GM18519 (cell line): Measurements from ENCODE around the gene EXOC4.

Experiments used
- ATAC-seq: cut with Tn5 transposase; IDR thresholded peaks from one replicate; pipeline ENCODE4 v1.9.1; 2021; ENCODE audit warnings: mild to moderate bottlenecking, moderate library complexity; ENCODE audit not compliant: unreplicated experiment, low FRiP score

Gene EXOC4

DNA sequence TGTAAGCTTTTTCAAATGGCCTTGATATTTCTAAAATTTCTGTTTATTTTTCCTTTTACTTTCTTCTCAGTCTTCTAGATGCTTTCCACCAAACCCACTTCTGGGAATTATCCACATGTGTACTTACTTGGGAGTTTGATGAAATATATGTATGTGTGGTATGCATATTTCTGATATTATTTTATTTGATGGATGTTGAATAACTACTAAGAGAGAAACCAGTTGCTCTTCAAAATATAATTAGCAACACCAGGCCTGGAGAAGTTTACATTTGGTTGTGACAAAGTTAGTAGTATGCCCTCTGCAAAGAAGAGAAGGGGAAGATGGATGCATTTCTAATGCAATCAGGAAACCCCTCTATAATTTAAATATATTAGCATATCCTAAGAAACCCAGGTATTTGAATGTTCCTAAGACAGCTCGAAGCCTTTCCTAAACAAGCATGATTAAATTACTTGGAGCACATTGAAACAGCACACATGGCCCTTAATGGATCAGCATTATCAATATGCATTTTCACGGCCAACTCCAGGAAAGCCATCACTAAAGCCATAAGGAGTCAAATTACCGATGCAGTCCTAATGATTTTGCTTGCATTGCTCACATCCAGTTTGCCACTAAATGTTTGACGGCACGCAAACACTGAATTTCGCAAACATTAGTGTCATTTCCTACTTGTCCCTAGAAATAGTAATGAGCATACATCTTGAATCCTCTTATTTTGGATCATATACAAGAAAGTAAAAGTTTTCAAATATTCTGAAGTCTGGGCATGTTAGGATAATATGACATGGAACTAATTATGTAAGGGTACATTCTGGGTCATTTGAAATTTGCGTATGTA is 393.8 kb downstream of the EXOC4 start:
- no peak for ATAC-seq

DNA sequence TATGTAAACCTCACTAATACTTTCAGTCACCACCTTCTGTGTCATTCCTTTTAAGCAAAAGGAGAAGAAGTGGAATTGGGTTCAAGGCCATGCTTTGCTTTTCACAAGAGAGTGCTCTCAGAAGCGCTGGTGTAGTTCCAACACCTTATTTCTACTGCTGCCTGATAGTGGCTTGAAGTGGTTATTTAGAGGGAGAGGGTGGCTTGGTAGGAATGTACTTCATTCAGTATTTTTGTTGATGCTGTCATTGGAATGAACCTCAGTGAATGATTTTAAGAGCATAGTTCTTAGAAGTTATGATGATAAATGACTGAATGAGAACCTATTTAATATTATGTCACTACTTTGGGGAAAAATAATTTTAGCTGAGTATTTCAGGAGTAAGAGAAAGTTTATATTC is 396.7 kb downstream of the EXOC4 start:
- no peak for ATAC-seq

DNA sequence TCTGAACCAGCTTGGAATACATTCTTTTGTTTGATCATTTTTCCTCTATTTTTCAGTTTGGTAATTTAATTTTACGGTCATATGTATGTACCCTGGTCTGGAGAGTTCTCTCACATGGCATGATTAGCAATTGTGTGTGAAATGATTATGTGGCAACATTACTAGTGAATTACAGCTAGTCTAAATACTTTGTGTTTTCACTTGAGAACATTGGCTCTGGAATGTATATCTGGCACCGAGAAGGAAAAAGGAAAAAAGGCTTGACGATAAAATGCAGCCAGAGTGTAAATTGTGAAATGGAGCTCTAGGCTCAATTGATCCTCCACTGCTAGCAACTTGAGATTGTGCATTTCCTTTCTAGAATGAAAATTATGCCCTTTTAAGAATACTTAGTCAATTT is 397.2 kb downstream of the EXOC4 start:
- no peak for ATAC-seq

DNA sequence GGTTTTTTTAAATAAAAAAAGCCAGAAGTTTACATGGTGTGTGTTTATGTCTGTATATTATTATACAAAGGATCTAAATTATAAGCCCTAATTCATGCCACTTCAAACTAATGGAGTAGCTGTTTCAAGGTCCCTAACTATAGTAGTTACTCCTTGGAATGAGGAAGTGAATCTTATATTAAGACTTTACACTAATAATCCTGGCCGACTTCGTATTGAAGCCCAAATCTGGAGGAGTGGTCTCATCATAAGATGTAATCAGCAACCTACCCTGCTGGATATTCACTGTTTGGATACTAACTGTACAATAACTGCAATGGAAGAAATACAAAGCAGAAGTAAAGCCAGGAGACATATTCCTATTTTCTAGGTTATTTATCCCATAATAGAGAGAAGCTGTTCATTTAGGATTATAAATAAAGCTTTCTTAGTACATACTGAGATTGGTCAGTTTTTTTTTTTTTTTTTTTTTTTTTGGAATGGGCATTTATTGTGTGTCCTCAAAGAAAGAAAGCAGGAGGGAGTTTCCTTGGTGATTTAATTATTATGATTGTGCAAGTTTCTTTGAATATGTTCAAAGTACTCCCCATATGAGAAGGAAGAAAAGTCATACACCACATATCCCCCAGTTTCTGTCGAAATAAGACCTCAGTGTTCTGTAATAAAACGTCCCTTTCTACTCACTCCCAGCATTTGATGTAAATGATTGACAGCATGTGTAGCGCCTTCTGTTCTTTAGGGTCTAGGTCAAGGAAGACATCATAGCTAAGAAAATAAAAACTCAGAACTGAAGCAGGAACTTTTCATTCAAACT is 397.8 kb downstream of the EXOC4 start:
- ATAC-seq = no peak

DNA sequence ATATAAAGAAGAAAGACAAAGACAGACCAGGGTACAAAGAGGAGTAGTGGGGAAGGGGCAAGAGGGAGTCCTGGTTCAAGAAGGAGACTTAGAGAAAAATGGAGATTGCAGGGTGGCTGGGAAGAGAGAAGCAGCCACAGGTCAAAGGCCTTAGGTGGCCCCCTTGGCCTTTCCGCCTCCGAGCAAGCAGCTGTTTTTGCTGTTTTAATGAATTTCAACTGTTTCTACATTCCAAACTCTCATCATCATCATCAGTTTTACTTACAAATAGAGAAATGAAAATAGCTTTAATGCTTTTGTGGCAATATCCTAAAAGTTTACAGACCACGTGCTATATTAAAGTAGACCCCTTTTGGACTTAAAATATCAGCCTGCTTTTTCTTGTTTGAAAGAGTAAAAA is 399.7 kb downstream of the EXOC4 start:
- no peak for ATAC-seq

DNA sequence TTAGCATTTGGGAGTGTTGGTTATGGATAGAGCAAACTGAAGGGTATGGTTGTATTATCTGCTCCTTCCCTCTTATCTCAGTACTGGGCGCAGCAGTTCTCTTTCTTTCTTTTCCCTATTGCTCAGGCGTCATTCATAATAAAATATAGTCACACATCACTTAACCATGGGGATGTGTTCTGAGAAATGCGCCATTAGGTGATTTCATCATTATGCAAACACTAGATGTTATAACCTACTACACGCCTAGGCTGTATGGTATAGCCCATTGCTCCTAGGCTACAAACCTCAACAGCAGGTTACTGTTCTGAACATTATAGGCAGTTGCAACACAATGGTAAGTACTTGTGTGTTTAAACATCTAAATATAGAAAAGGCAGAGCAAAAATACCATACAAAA is 401.7 kb downstream of the EXOC4 start:
- no peak for ATAC-seq

DNA sequence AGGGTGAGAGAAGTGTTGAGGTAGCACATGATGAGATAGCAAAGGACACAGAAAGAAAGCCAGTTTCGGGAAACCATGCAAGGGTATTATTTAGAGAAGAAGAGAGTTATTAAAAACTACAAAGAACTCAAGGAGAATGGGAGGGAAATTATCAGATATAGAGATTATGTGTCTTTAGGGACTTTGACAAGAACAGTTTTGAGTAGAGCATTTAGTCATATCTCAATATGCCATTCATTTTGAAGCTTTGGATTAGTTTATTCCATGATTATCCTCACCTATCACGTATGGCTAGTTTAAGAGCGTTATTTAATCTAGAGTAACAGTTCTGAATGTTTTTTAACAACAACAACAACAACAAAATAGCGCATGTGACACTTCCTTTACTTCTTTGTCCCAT is 409.4 kb downstream of the EXOC4 start:
- no peak for ATAC-seq

DNA sequence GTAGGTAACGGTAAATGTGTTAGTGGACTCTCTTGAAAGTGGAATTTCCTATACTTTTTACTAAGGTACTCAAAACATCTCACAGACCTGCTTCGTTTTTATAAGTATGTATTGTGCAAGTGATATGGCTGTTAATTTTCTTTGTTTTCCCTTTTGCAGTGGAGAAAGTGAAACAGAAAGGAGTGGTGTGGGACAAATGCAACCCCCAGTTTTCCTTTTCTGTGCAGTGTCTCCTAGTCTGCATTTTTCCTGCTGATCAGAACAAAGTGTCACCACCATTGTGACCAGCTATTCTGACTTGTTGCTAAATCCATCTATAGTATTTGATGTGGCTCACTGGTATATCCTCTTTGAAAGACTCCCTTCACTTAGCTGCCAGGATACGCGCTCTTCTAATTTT is 410.0 kb downstream of the EXOC4 start:
- ATAC-seq = no peak

DNA sequence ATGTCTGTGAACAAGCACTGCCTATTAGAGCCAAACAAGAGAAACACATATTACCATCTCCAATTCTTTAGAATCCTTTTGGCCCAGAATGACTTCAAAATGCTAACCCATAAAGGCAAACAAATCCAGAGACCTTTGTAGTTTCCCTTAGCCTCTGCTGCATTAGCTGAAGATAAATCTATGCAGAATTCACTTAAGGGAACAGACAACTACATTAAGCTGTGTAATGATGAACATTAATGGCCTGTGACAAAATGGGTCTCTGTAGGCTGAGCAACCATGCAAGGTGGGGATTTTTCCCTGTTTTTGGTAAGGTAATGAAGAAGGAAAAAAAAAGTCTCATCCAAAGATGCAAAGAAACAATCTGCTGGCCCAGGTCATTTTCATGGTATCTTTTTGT is 411.6 kb downstream of the EXOC4 start:
- no peak for ATAC-seq

DNA sequence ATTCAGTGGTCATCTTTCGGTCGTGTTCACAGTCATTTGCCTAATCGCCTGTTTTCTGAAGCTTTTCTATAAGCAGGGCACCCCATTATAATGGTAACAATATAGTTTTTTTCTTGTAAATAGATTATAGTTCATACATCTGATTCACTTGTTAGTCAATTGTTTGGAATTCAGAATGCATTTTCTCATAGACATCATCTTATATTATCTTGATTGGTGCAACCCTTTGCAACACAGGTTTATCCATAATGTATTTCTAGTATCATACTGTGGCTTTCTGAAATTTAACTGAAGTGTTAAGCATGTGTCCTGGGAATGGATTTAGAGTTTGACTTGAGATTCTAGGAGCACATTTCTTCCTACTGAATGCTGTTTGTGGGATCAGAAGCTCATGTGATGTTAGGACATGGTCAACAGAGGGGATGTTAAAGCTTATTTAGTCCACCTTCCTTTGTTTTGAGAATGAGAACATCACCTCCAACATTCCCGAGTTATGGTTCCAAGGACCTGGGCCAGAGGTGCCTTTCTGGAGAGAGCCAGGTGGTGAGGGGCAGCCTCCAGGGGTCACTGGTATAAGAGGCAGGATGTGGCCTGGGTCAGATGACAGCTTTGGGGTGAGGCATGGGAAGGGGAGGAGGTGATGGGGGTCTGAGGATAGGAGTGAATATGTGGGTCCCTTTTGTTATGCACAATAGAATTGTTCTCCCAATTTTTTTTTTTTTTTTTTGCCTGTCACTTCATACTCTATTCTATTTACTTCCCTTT is 415.6 kb downstream of the EXOC4 start:
- no peak for ATAC-seq

DNA sequence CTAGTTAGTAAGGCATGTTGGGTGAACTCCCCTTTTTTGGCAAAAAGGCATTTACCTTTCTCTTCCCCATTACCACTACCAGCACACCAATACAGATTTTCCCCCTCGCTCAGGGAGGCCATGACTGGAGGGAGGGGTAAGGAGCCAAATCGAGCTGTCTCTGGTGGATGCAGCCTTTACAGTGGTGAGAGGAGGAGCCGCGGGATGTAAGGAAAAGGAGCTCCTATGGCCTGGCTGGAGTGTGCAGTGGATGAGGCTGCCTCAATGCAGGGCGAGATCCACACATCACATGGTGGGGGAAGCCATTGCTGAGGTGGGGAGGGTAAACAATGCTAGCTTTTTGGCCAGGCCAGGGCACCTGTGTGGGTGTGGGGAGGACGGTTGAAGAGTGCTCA is 416.2 kb downstream of the EXOC4 start:
- ATAC-seq = no peak

DNA sequence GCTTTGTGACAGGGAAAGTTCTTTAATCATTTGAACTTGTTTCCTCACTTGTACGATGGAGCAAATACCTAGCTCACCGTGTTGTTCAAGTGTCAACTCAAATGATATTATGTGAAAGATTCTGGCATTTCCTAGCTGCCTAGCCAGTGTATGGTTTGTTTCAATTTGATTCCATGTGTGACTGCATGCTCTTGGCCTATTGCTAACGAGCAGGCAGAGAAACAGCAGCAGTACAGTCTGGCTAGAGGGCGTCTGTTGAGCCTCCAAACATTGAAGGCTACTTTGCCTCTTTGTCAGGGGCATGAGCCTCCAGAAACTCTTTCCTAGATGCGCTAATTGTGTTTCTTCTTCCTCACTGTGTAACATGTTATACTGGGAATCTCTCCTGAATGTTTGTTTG is 417.4 kb downstream of the EXOC4 start:
- ATAC-seq = no peak

DNA sequence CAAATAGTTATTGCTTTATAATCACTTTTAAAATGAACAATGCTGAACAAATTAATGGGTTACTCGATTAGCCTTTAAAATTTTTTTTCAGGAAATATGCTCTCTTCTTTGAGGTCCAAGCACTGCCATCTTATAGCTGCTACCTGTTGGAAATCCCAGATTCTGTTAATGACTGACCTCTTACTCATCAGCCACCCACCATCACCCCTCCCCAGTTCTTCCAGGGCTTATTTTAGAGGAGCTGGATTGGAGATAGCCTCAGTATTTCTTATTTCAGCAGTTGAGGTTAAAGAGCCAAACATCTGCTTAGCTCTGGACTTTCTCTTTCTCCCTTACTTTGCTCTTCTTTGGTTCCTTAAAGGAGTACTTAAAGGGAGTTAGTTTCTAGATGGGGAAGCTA is 420.0 kb downstream of the EXOC4 start:
- ATAC-seq = no peak

DNA sequence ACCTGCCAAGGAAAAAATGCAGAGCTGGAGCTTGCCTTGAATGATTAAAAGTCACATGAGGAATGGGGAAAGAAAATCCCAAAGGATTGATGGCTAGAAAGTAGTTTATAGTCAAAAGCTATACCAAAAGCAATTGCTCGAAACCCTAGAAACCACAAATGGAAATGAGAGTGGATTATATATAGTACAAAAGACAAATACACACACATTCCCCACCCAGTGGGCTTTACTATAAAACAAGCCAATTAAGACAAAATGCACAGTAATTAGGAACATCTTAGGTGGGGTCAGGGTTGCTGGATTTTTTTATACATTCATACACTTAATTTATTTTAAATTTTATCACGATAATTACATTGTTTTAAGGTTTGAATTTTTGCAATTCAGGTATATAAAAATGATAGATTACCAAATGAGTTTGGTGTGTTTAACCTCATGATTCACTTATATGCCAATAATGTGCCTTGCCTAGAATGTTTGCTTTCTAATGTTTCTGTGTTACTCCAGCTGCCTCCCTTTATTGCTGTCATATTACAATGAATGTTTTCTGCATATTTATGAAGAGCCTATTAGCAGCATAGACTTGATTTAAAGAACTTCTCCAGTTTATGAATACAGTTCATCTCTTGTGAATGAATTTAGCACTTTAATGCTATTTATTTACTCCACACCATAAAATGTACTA is 421.3 kb downstream of the EXOC4 start:
- no peak for ATAC-seq

DNA sequence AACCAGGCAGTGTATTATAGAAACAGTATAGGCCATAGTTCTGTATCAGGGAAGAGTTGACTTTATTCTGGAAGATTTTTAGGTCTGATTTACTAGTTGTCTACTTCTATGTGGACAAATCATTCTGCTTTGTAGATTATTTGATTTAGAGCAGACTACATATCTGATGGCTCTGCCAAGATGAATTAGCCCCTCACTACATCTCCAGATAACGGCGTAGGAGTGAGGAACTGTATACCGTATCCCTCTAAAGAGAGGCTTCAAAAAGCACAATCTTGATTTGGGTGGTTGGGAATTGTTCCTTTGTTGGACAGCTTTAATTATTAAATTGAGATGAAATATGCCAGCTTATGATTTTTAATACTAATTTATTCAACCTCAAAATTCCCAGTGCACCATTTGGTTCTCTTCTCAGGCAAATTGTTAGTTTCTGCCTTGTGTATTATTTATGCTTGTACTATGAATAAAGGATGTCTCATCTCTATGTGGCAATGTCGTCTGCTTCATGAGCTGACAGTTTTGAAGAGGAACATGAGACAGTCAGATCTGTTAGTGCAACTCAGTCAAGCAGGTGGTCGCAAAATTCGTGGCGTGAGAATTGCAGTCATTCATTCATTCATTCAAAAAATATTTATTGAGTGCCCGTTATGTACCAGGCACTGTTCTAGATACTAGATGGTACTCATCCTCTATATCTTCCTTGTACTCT is 422.8 kb downstream of the EXOC4 start:
- no peak for ATAC-seq

DNA sequence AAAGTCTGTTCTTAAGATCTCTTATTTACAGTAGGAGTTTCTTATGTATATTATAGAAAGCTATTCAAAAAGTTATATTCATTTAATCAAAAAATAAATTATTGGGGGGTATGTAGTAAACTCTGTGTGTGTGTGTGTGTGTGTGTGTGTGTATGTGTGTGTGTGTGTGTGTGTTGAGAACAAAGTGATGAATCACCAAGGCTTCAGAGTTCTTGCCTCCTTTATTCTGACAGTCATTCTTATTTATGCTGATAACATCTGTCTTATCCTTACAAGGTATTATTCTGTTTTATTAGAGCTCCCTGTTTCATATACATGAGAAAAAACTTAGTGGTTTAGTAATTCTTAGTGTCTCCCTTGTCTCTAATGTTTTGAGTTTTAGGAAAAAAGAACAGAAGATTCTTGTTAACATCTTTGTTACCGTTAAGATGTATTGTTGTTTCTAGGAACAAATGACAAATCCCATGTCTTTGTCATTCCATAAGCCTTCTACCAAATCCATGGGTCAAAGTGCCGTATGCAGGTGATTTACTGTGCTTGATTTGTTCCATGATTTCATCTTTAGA is 424.0 kb downstream of the EXOC4 start:
- ATAC-seq = no peak

DNA sequence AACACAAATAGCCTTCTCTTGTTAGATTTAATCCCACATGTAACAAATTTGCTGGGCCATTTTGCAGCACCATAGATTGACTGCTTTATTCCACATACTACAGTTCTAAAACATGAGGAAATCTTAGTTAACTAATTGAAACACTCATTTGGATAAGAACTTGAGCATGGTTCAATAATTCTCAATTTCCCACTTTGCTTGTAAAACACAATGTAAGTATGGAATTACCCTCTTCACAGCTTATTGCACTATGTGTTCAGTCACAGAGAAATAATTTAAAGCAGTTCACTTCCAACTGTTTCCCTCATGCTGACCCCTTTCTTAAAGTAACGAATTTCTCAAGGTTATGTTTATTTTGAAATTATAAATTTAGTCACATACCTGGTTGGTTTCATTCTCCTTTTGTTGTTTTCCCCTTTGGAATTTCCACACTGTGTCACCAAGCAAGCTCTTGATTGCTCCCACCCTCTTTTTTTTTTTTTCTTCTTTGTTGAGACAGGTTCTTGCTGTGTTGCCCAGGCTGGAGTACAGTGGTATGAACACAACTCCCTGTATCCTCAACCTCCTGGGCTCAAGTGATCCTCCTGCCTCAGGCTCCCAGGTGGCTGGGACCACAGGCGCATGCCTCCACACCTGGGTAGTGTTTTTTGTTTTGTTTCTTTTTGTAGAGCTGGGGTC is 425.4 kb downstream of the EXOC4 start:
- no peak for ATAC-seq

DNA sequence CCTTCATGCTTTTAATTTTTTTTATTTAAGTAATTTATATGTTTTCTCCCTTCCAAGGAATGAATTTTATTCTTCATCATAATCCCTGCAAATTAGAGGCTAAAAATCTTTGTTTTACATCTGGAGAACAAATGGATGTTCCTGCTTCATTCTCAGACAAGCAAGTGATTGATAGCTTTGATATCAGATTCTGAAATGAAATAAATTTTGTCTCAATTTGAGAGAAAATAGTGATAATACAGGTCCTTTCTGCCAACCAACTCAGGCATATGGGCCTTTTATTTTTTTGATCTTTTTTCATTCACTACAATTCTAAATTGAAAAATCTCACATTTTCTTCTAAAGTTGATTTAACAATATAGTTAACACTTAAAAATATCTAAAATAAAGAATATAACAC is 427.1 kb downstream of the EXOC4 start:
- ATAC-seq = no peak

DNA sequence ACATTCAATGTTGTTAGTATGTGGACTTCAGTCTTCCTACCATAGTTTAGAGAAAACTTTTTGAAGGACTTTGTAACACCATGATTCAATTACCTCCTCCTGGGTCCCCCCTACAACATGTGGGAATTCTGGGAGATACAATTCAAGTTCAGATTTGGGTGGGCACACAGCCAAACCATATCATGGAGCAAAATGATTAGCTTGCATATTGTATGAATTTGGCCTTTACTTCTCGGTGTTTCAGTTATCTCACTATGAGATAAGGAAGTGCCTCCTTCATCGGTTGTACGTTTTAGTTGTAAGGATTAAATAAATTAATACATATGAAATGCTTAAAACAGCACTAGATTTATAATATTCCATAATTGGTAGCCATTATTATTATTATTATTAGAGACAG is 428.7 kb downstream of the EXOC4 start:
- no peak for ATAC-seq
